Smooth muscle cell (in vitro differentiated cells): ENCODE measurements around the gene WDR1. TPM values are rescaled to one million over a fixed set of nuclear protein-coding genes. Genes with fewer than 3 reads are reported as not detected.

Source experiments
- DNase-seq: peaks from one replicate; lab custom pipeline; 2025; ENCODE audit not compliant: unreplicated experiment; lab: John Stamatoyannopoulos, UW
- H2AFZ ChIP-seq: fragments of 200-600 bp; sonication (generic); 2 replicates; pipeline ENCODE4 v1.6.0; 2016; ENCODE audit warnings: antibody characterized with exemption, low read depth, mild to moderate bottlenecking
- H3F3A ChIP-seq: fragments of 200-600 bp; sonication (generic); 2 replicates; pipeline ENCODE4 v1.6.0; 2017; ENCODE audit warnings: antibody characterized with exemption, low read depth
- H3K27ac ChIP-seq: fragments of 200-600 bp; sonication (generic); 2 replicates; pipeline ENCODE4 v1.5.1; 2016; ENCODE audit warnings: low read depth, mild to moderate bottlenecking
- H3K27me3 ChIP-seq: fragments of 200-600 bp; sonication (generic); 2 replicates; pipeline ENCODE4 v1.6.1; 2016; ENCODE audit warnings: low read depth, mild to moderate bottlenecking
- H3K36me3 ChIP-seq: fragments of 200-600 bp; sonication (generic); 2 replicates; pipeline ENCODE4 v1.5.1; 2016; ENCODE audit warnings: low read depth
- H3K4me1 ChIP-seq: fragments of 200-600 bp; sonication (generic); 2 replicates; pipeline ENCODE4 v1.5.1; 2016; ENCODE audit warnings: low read depth
- H3K4me2 ChIP-seq: fragments of 200-600 bp; sonication (generic); 2 replicates; pipeline ENCODE4 v1.6.0; 2016; ENCODE audit warnings: mild to moderate bottlenecking
- H3K4me3 ChIP-seq: fragments of 200-600 bp; sonication (generic); 2 replicates; pipeline ENCODE4 v1.5.1; 2016; ENCODE audit warnings: mild to moderate bottlenecking
- H3K79me2 ChIP-seq: fragments of 200-600 bp; sonication (generic); 2 replicates; pipeline ENCODE4 v1.6.0; 2016; ENCODE audit warnings: low read depth, mild to moderate bottlenecking
- H3K9ac ChIP-seq: fragments of 200-600 bp; sonication (generic); 2 replicates; pipeline ENCODE4 v1.6.0; 2016; ENCODE audit warnings: low read depth
- H3K9me3 ChIP-seq: fragments of 200-600 bp; sonication (generic); replicated peaks from 2 replicates; pipeline ENCODE4 v1.5.1; 2016; ENCODE audit warnings: low read depth
- H4K20me1 ChIP-seq: fragments of 200-600 bp; sonication (generic); 2 replicates; pipeline ENCODE4 v1.6.0; 2016; ENCODE audit warnings: low read depth
- WGBS: methylation state at CpG from one replicate; pipeline ENCODE4 v1.1.7; 2016; ENCODE audit warnings: low lambda C conversion rate; 5-methylcytosine and 5-hydroxymethylcytosine counted together
- polyA plus RNA-seq: library from polyadenylated mRNA; unstranded; fragments of >200 nt; fragmentation: Nextera tagmentation; extraction: Ambion mirVana; gene quantifications from 2 replicates; pipeline ENCODE4 v1.2.1, GENCODE V29; 2016
- total RNA-seq: library from RNA; depleted of rRNA; stranded (reverse); fragments of >200 nt; gene quantifications from 2 replicates; pipeline ENCODE4 v1.2.3, GENCODE V29; 2014
- TF ChIP-seq, protein P1 (sequence below): fragments of 200-600 bp; sonication (generic); IDR thresholded peaks from 2 replicates; pipeline ENCODE4 v1.5.1; 2017; ENCODE audit warnings: borderline replicate concordance, mild to moderate bottlenecking, antibody characterized with exemption; ENCODE audit not compliant: insufficient read depth, poor library complexity, severe bottlenecking

Gene WDR1
- total and polyA plus RNA-seq, 2 experiments from 2014 or later: 259 to 273 TPM

DNA sequence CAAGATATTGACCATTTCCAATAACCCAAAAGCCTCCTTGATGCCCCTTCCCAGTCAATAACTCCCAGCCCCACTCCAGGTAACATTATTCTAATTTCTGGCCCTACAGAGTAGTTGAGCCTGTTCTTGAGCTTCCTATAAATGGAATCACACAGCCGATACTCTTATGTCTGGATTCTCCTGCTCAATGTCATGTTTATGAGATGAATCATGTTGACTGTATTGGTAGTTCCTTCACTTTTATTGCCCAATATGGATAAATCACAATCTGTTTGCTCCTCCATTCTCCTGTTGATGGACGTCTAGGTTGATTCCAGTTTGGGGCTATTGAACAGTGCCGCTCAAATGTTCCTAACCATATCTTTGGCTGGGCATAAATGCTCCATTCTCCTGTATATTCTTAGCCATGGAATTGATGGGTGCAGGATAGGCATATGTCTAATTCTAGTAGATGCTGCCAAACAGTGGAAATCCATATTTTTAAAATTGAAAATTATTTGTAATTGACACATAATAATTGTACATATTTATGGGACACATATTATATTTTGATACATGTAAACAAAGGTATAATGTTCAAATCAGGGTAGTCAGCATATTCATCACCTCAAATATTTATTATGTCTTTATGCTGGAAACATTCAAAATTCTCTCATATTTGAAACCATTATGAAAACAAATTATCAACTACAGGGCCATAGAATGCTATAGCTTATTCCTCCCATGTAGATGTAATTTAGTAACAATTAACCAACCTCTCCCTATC is 54.8 kb downstream of the WDR1 start:
- no peaks in the 10 kb centered on the region for H4K20me1 ChIP-seq
- no peak for DNase-seq
- H2AFZ ChIP-seq: no peak overlapping the region
- H3K79me2 ChIP-seq: no peaks in the 10 kb centered on the region
- H3K4me1 ChIP-seq: peaks cover 6% of the 10 kb centered on the region
- no peaks in the 10 kb centered on the region for H3K36me3 ChIP-seq
- H3F3A ChIP-seq: no peaks in the 10 kb centered on the region
- H3K9ac ChIP-seq: no peak overlapping the region
- no peaks in the 10 kb centered on the region for H3K27me3 ChIP-seq
- 84% methylated on average over 3 of the region's 3 CpGs for WGBS
- no peak overlapping the region for H3K4me2 ChIP-seq
- TF ChIP-seq, protein P1, sequence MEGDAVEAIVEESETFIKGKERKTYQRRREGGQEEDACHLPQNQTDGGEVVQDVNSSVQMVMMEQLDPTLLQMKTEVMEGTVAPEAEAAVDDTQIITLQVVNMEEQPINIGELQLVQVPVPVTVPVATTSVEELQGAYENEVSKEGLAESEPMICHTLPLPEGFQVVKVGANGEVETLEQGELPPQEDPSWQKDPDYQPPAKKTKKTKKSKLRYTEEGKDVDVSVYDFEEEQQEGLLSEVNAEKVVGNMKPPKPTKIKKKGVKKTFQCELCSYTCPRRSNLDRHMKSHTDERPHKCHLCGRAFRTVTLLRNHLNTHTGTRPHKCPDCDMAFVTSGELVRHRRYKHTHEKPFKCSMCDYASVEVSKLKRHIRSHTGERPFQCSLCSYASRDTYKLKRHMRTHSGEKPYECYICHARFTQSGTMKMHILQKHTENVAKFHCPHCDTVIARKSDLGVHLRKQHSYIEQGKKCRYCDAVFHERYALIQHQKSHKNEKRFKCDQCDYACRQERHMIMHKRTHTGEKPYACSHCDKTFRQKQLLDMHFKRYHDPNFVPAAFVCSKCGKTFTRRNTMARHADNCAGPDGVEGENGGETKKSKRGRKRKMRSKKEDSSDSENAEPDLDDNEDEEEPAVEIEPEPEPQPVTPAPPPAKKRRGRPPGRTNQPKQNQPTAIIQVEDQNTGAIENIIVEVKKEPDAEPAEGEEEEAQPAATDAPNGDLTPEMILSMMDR: no peak
- no peak overlapping the region for H3K27ac ChIP-seq
- no peaks in the 10 kb centered on the region for H3K9me3 ChIP-seq
- H3K4me3 ChIP-seq: no peak overlapping the region

DNA sequence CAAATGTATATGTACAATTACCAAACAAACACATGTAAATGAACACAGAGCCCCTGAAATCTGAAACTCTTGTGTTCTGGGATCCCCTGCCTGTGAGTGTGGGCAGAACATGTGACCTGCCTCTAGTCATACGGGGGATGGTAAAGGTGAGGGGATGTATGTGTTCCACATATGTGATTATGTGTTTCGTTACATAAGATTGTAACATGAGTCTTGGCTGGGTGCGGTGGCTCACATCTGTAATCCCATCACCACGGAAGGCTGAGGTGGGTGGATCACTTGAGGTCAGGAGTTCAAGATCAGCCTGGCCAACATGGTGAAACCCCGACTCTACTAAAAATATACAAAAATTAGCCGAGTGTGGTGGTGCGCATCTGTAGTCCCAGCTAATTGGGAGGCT is 58.2 kb downstream of the WDR1 start:
- TF ChIP-seq, protein P1: no peak
- H3K9ac ChIP-seq: no peak overlapping the region
- H3K27me3 ChIP-seq: no peaks in the 10 kb centered on the region
- no peak for DNase-seq
- H3K4me1 ChIP-seq: peaks cover 3% of the 10 kb centered on the region
- H3K27ac ChIP-seq: no peak overlapping the region
- H3K9me3 ChIP-seq: no peaks in the 10 kb centered on the region
- H3K4me3 ChIP-seq: no peak overlapping the region
- no peaks in the 10 kb centered on the region for H3K36me3 ChIP-seq
- no peak overlapping the region for H3K4me2 ChIP-seq
- H3F3A ChIP-seq: no peaks in the 10 kb centered on the region
- WGBS: 96% methylated on average over 7 of the region's 7 CpGs
- no peak overlapping the region for H2AFZ ChIP-seq
- no peaks in the 10 kb centered on the region for H3K79me2 ChIP-seq
- no peaks in the 10 kb centered on the region for H4K20me1 ChIP-seq

DNA sequence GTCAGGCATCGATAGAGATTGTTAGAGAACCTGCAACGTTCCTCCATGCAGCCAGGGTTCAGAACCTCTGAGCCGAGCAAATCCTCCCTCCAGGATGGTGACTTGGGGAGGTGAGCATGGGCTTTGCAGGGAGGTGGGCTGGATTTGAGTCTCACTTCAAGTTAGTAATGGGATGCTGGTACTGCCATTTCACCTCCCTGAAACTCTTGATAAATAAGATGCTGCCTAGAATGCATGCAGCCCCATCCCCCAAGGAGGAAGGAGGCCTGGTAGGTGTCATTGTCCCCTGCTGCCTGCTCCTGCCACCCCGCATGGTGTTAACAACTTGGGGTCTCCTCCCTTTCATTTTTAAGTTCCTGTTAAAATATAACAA is 59.6 kb downstream of the WDR1 start:
- Histone ChIP-seq H2AFZ (no peak overlapping the region), H3K9ac (no peak overlapping the region), H3K79me2 (no peaks in the 10 kb centered on the region), H3K27ac (no peak overlapping the region), H3K27me3 (no peaks in the 10 kb centered on the region), H3K4me2 (no peak overlapping the region), H3K36me3 (no peaks in the 10 kb centered on the region), H4K20me1 (no peaks in the 10 kb centered on the region), H3K4me1 (no peaks in the 10 kb centered on the region), H3K4me3 (no peak overlapping the region), H3K9me3 (no peaks in the 10 kb centered on the region), H3F3A (no peaks in the 10 kb centered on the region)
- TF ChIP-seq, protein P1: no peak
- no peak for DNase-seq
- WGBS: 96% methylated on average over 4 of the region's 4 CpGs
